Liver (tissue), 9 donors: ENCODE results near the gene LMLN. TPM values are rescaled to one million over a fixed set of nuclear protein-coding genes. Genes with fewer than 3 reads are reported as not detected.
"Not testable (repeated sequence)": the region's sequence is repeated elsewhere in the genome, so short reads cannot be mapped to it uniquely, and the experiment has no call there.

Experiments used
- DNase-seq: peaks from one replicate; pipeline ENCODE4 v3.0.0-alpha.2; 2017; ENCODE audit warnings: low spot score
- H3K27ac ChIP-seq, 2 donors: one replicate each; pipeline ENCODE4 v1.7.0; 2013; ENCODE audit warnings: inconsistent platforms in 2 of 2, low read length in 2 of 2, control low read depth in 1 of 2, low read depth in 1 of 2, mild to moderate bottlenecking in 1 of 2
- H3K27me3 ChIP-seq, 4 donors: one replicate each; pipeline versions ENCODE4 v1.6.1 to v1.7.0; 2013; ENCODE audit warnings: low read length in 3 of 4, inconsistent platforms in 1 of 4, mild to moderate bottlenecking in 1 of 4, moderate library complexity in 1 of 4; ENCODE audit not compliant: control insufficient read depth in 4 of 4, insufficient read depth in 4 of 4
- H3K36me3 ChIP-seq, 4 donors: one replicate each; pipeline versions ENCODE4 v1.6.1 to v1.7.0; 2013; ENCODE audit warnings: low read length in 3 of 4, mild to moderate bottlenecking in 3 of 4, low read depth in 1 of 4, moderate library complexity in 1 of 4; ENCODE audit not compliant: control insufficient read depth in 4 of 4, insufficient read depth in 3 of 4
- H3K4me1 ChIP-seq, 4 donors: one replicate each; pipeline versions ENCODE4 v1.6.1 to v1.7.0; 2013; ENCODE audit warnings: low read length in 3 of 4, mild to moderate bottlenecking in 3 of 4, moderate library complexity in 1 of 4; ENCODE audit not compliant: control insufficient read depth in 4 of 4, insufficient read depth in 4 of 4
- H3K4me3 ChIP-seq, 3 donors: one replicate each; pipeline versions ENCODE4 v1.6.1 to v1.7.0; 2013; ENCODE audit warnings: low read length in 3 of 3, control low read depth in 1 of 3, low read depth in 1 of 3, mild to moderate bottlenecking in 1 of 3
- H3K9ac ChIP-seq, 2 donors: one replicate each; pipeline ENCODE4 v1.7.0; 2013; ENCODE audit warnings: low read length in 2 of 2, mild to moderate bottlenecking in 2 of 2, moderate library complexity in 2 of 2, control low read depth in 1 of 2, low read depth in 1 of 2
- H3K9me3 ChIP-seq, 4 donors: one replicate each; pipeline versions ENCODE4 v1.6.1 to v1.7.0; 2013; ENCODE audit warnings: low read length in 3 of 4; ENCODE audit not compliant: control insufficient read depth in 4 of 4
- FOXA2 ChIP-seq: IDR thresholded peaks from 2 replicates; pipeline ENCODE4 v1.6.1; 2016; ENCODE audit warnings: antibody characterized with exemption
- HNF4A ChIP-seq, 2 donors: conservative IDR thresholded peaks; 2 replicates each; pipeline ENCODE4 v1.6.1; 2016; ENCODE audit warnings: antibody characterized with exemption in 2 of 2, mild to moderate bottlenecking in 2 of 2
- HNF4G ChIP-seq: IDR thresholded peaks from 2 replicates; pipeline ENCODE4 v1.6.1; 2016; ENCODE audit warnings: antibody characterized with exemption
- JUND ChIP-seq, 2 donors: IDR thresholded peaks; 2 replicates each; pipeline ENCODE4 v1.6.1; 2016; ENCODE audit warnings: antibody characterized with exemption in 2 of 2
- NR2F2 ChIP-seq: IDR thresholded peaks from 2 replicates; pipeline ENCODE4 v1.6.1; 2016; ENCODE audit warnings: antibody characterized with exemption
- RAD21 ChIP-seq, 2 donors: IDR thresholded peaks; 2 replicates each; pipeline ENCODE4 v1.6.1; 2016; ENCODE audit warnings: antibody characterized with exemption in 2 of 2, mild to moderate bottlenecking in 2 of 2
- SP1 ChIP-seq: IDR thresholded peaks from 2 replicates; pipeline ENCODE4 v1.6.1; 2018; ENCODE audit warnings: antibody characterized with exemption, mild to moderate bottlenecking
- TAF1 ChIP-seq: conservative IDR thresholded peaks from 2 replicates; pipeline ENCODE4 v1.6.1; 2016; ENCODE audit warnings: antibody characterized with exemption, mild to moderate bottlenecking
- WGBS: extraction: QIAGEN DNeasy Blood & Tissue Kit; methylation state at CpG from one replicate; pipeline ENCODE4 v1.1.7; 2013; 5-methylcytosine and 5-hydroxymethylcytosine counted together
- polyA plus RNA-seq, 2 donors: library from polyadenylated mRNA; stranded (reverse) in 1 of 2; unstranded in 1 of 2; fragments of 200-250 nt in 1 of 2; fragments of >200 nt in 1 of 2; fragmentation: Nextera tagmentation in 1 of 2; extraction: Ambion mirVana in 1 of 2; gene quantifications; one replicate each; pipeline versions ENCODE4 v1.2.1 to v1.2.3, GENCODE V29; 2013 to 2015
- total RNA-seq, 2 donors: library from RNA; depleted of rRNA; stranded (reverse); fragments of >200 nt; gene quantifications; one replicate each; pipeline ENCODE4 v1.2.3, GENCODE V29; 2014
- TF ChIP-seq, protein P1 (sequence below): IDR thresholded peaks from 2 replicates; pipeline ENCODE4 v1.6.1; 2016; ENCODE audit warnings: antibody characterized with exemption
- TF ChIP-seq, protein P2 (sequence below): IDR thresholded peaks from 2 replicates; pipeline ENCODE4 v1.6.1; 2016; ENCODE audit warnings: antibody characterized with exemption
- TF ChIP-seq, protein P3 (sequence below): IDR thresholded peaks from 2 replicates; pipeline ENCODE4 v1.6.1; 2016; ENCODE audit warnings: antibody characterized with exemption
- TF ChIP-seq, protein P4 (sequence below): IDR thresholded peaks from 2 replicates; pipeline ENCODE4 v1.6.1; 2016; ENCODE audit warnings: antibody characterized with exemption, mild to moderate bottlenecking
- donor health status: healthy.
- donor health status: healthy.
- donor health status: healthy.
- donor health status: healthy.
- donor health status: healthy.

The LMLN gene
- total and polyA plus RNA-seq, 4 donors: 0.90 to 3.2 (median 1.8) TPM

DNA sequence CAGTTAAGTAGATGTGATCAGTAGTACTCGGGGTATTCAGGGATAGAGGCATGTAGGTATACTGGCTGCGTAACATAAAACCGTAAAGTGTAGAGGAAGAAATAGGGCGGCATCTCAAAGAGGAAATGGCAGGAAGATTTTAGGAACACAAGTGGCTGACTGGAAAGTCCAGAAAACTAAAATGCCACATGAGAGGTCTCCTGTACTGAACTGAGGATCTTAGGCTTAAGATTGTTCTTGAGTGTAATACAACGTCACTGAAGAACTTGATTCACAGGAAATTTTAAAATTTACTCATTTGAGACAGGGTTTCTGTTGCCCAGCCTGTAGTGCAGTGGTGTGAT is 2.3 kb upstream of the LMLN start:
- TF ChIP-seq, protein P1, sequence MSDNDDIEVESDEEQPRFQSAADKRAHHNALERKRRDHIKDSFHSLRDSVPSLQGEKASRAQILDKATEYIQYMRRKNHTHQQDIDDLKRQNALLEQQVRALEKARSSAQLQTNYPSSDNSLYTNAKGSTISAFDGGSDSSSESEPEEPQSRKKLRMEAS: no peak
- TF ChIP-seq HNF4G: no peak
- TF ChIP-seq, protein P2, sequence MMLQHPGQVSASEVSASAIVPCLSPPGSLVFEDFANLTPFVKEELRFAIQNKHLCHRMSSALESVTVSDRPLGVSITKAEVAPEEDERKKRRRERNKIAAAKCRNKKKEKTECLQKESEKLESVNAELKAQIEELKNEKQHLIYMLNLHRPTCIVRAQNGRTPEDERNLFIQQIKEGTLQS: no peak
- no peak for TF ChIP-seq NR2F2
- no peak for TF ChIP-seq SP1
- no peak for TF ChIP-seq FOXA2
- TF ChIP-seq, protein P3, sequence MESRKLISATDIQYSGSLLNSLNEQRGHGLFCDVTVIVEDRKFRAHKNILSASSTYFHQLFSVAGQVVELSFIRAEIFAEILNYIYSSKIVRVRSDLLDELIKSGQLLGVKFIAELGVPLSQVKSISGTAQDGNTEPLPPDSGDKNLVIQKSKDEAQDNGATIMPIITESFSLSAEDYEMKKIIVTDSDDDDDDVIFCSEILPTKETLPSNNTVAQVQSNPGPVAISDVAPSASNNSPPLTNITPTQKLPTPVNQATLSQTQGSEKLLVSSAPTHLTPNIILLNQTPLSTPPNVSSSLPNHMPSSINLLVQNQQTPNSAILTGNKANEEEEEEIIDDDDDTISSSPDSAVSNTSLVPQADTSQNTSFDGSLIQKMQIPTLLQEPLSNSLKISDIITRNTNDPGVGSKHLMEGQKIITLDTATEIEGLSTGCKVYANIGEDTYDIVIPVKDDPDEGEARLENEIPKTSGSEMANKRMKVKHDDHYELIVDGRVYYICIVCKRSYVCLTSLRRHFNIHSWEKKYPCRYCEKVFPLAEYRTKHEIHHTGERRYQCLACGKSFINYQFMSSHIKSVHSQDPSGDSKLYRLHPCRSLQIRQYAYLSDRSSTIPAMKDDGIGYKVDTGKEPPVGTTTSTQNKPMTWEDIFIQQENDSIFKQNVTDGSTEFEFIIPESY: no peak
- no peak for TF ChIP-seq TAF1
- H3K4me1 ChIP-seq: peaks cover 0 to 27% (median 14%) of the 10 kb centered on the region in 4 donors

DNA sequence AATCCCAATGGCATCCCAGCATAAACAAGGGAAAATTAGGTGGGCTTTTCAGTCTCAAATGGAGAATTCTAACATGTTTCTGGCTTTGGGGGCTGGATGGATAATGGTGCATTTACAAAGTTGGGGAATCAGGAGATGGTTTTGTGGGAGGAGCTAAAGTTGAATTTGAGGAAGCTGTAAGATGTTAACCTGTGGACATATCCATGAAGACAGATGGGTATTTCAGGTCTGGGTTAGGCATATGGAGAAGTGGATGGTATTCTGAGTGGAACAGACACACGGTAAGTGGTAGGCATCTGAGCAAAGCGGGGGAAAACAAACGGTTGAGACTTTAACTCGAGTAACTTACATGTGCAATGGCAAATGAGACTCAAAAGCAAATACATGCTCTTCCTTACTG is 1.7 kb upstream of the LMLN start:
- Histone ChIP-seq H3K9ac (no peak overlapping the region), H3K4me1 (peaks cover 0 to 27% (median 14%) of the 10 kb centered on the region in 4 donors), H3K4me3 (no peak overlapping the region), H3K9me3 (no peaks in the 10 kb centered on the region), H3K27ac (no peak overlapping the region), H3K27me3 (no peaks in the 10 kb centered on the region), H3K36me3 (peaks cover 7 to 32% (median 29%) of the 10 kb centered on the region in 4 donors)
- WGBS: 93% methylated on average over 4 of the region's 4 CpGs
- no peak for DNase-seq
- TF ChIP-seq, protein P1: no peak
- TF ChIP-seq JUND (IDR thresholded peaks at IDR 0.05): no peak
- TF ChIP-seq FOXA2: no peak
- TF ChIP-seq HNF4G: no peak
- TF ChIP-seq RAD21 (IDR thresholded peaks at IDR 0.05): no peak
- TF ChIP-seq HNF4A (conservative IDR thresholded peaks at IDR 0.05): no peak
- no peak for TF ChIP-seq TAF1
- TF ChIP-seq, protein P4, sequence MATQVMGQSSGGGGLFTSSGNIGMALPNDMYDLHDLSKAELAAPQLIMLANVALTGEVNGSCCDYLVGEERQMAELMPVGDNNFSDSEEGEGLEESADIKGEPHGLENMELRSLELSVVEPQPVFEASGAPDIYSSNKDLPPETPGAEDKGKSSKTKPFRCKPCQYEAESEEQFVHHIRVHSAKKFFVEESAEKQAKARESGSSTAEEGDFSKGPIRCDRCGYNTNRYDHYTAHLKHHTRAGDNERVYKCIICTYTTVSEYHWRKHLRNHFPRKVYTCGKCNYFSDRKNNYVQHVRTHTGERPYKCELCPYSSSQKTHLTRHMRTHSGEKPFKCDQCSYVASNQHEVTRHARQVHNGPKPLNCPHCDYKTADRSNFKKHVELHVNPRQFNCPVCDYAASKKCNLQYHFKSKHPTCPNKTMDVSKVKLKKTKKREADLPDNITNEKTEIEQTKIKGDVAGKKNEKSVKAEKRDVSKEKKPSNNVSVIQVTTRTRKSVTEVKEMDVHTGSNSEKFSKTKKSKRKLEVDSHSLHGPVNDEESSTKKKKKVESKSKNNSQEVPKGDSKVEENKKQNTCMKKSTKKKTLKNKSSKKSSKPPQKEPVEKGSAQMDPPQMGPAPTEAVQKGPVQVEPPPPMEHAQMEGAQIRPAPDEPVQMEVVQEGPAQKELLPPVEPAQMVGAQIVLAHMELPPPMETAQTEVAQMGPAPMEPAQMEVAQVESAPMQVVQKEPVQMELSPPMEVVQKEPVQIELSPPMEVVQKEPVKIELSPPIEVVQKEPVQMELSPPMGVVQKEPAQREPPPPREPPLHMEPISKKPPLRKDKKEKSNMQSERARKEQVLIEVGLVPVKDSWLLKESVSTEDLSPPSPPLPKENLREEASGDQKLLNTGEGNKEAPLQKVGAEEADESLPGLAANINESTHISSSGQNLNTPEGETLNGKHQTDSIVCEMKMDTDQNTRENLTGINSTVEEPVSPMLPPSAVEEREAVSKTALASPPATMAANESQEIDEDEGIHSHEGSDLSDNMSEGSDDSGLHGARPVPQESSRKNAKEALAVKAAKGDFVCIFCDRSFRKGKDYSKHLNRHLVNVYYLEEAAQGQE: no peak

More for the DNA sequence above, 2.3 kb upstream of the LMLN start:
- H3K27ac ChIP-seq: peak overlapping the region in 1 of 2 donors; percentile 15
- H3K9ac ChIP-seq: no peak overlapping the region
- H3K36me3 ChIP-seq: peaks cover 7 to 37% (median 34%) of the 10 kb centered on the region in 4 donors
- no peaks in the 10 kb centered on the region for H3K9me3 ChIP-seq
- H3K4me3 ChIP-seq: no peak overlapping the region
- no peak for DNase-seq
- WGBS: 89% methylated on average over 5 of the region's 5 CpGs
- no peaks in the 10 kb centered on the region for H3K27me3 ChIP-seq

DNA sequence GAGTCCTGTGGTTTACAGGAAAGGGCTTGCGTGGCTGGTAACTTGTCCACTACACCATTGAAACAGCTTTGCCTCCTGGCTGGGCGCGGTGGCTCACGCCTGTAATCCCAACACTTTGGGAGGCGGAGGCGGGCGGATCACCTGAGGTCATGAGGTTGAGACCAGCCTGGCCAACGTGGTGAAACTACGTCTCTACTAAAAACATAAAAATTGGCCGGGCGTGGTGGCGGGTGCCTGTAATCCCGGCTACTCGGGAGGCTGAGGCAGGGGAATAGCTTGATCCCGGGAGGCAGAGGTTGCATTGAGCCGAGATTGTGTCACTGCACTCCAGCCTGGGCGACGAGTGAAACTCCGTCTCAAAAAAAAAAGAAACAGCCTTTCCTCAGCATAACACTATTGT is 1.2 kb upstream of the LMLN start:
- peaks cover 0 to 27% (median 14%) of the 10 kb centered on the region in 4 donors for H3K4me1 ChIP-seq
- not testable (repeated sequence) for H3K9ac ChIP-seq, H3K9me3 ChIP-seq, H3K4me3 ChIP-seq, H3K27me3 ChIP-seq, DNase-seq, H3K27ac ChIP-seq
- H3K36me3 ChIP-seq: peaks cover 7 to 27% (median 24%) of the 10 kb centered on the region in 4 donors
- WGBS: 93% methylated on average over 19 of the region's 19 CpGs
